Measurements from ENCODE around the gene SPATA16.
"Not testable (repeated sequence)": the region's sequence is repeated elsewhere in the genome, so short reads cannot be mapped to it uniquely, and the experiment has no call there.

SPATA16 gene

GRCh38 chr3:173064631-173065030 is 76.4 kb downstream of the SPATA16 start:
- no peak for DNase-seq (ENCODE audit: low read depth in 2 of 2)

DNA sequence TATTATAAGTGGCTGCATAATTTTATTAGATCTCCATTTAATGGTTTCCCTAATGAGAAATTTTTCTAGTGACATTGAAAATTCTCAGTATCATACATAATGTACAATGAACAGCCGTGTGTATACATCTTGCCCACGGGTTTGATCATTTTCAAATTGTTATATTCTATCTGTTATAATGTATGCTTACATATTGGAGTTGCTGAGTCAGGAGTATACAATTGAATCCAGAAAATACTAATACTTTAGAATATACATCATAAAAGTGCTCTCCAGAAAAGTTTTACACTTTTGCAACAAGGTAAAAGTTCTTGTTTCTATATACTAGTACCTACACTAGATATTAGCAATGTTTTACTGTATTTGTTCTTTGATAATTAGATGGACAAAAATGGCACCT is 82.8 kb downstream of the SPATA16 start:
- no peak for DNase-seq (ENCODE audit: low read depth in 2 of 2)

GRCh38 chr3:173055228-173055933 is 85.7 kb downstream of the SPATA16 start:
- DNase-seq (ENCODE audit: low read depth in 2 of 2) = no peak

- no peak for DNase-seq (ENCODE audit: low read depth in 2 of 2)
Measured at GRCh38 chr3:173049360-173049759, 91.7 kb downstream of the SPATA16 start.

DNA sequence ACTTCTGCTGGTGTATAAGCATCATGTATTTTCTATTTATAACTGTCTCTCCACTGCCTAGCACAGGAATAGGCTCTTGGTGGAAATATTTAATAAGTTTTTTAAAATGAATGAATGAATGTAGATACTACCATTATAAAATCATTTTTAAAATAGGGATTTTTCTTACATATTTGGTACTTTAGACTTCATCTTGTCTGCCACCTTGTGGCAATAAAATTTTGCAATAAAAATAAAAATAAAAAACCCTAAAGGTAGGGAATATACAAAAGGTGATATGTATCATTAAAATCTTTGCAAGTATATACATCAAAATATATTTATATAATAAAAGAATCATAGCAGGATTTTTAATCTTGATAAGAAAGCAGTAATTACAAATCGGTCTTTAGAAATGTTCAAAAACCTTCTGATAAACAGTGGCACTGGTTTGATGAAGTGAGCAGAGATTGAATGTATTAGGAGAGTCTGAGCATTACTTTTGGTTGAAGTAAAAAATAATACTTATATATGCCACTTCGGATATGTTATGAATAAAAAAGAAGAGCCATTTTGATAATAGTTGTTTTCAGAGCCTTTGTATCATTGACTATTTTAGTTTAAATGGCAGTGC is 95.2 kb downstream of the SPATA16 start:
- DNase-seq (ENCODE audit: low read depth in 2 of 2) = peak in 1 of 2 experiments; percentile 1

DNA sequence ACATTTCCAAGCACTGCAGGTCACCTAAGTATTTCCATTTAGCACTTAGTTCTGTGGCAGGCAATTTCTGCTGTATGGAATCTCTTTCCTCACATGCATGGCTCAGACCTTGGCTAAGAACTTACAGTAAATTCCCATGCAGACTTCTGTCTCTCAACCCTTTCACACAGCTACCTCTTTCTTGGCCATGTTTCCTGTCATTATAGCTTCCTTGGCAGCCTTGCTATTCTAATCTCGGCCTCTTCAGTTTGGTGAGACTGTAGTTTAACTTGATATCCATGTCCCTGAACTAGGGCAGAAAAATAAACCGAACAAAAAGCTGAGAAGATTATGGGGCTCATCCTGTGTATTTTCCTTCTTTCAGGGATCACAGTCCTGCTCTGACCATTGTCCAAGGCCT is 96.0 kb downstream of the SPATA16 start:
- no peak for DNase-seq (ENCODE audit: low read depth in 2 of 2)

DNA sequence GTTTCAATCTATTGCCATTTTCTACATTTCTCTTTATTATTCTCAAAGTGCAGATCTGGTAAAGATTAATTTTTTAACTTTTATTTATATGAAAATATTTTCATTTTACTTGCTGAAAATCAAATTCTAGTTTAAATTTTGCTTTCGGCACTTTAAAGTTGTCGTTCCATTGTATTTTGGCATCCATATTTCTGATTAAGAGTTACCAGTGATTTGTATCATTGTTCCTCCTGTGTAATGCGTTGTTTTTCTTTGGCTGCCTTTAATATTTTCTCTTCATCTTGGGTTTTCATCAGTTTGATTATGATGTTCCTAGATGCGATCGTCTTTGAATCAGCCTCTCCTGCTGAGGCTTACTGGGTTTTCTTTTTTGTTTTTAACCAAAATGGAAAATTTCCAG is 97.3 kb downstream of the SPATA16 start:
- DNase-seq (ENCODE audit: low read depth in 2 of 2) = no peak

DNA sequence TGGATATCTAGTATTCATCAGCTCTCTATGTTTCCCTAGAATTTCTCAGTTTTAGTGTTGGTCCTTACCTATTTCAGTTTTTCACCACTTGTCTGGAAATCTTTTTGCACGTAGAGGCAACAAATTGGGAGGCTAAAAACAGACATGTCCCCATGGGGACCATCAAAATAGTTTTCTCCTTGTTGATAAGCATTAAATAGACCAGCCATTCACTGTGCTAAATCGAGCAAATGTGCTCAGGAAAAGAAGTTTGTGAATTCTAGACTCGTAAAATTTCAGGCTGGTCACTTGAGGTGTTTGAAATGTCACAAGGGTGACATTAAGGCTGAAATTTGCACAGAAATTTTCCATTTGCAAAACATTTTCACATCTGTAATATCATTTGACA is 102.6 kb downstream of the SPATA16 start:
- no peak for DNase-seq (ENCODE audit: low read depth in 2 of 2)

DNA sequence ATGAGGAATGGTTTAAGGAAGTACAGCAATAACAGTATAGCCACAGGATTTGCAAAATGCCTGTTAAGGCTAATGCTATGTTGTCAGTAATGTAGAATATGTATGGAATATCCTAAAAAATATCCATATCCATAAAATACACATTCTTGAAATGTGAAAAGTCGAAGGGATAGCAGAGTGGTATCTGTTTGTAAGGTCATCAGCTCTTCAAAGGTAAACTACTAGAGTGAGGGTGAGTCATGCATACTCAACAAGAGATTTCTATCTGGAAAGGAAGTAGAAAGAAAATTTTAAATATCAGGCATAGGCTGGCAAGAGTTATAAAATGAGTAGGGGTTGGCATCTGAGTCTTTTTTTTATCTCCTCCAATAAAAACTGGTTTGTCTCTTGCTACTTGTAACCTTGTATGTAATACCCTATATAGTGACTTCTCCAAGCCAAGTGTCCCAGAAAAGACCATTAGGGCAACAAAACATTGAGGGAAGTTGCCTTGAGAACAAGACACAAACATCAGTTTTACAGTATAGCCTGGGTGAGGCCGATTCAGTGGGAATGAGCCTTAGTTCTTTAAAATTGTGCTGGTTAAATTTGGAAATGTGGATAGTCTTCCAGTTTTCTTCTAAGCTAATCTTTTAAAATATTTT is 103.1 kb downstream of the SPATA16 start:
- no peak for DNase-seq (ENCODE audit: low read depth in 2 of 2)

- no peak for DNase-seq (ENCODE audit: low read depth in 2 of 2)
Measured at GRCh38 chr3:173030273-173030672, 110.8 kb downstream of the SPATA16 start.

GRCh38 chr3:173028351-173028750 is 112.7 kb downstream of the SPATA16 start:
- no peak for DNase-seq (ENCODE audit: low read depth in 2 of 2)

DNA sequence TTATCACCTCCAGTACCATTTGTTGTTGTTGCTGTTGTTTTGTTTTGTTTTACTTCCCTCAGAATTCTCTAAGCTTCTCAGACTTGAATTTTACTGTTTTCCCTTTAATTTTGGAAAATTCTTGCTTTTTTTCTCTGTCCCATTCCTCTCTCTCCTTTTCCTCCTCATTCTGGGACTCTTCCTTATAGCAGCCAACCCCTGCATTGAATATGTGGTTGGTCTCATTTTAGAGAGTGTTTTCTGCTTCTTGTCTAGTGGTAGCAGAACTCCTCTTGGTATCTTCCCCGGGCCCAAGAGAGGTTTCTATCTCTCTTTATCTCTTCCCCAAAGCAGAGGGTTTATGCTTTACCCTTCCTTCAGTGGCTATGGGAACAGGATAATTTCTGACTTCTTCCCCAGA is 113.6 kb downstream of the SPATA16 start:
- no peak for DNase-seq (ENCODE audit: low read depth in 2 of 2)

- no peak for DNase-seq (ENCODE audit: low read depth in 2 of 2)
Measured at GRCh38 chr3:173025941-173026340, 115.1 kb downstream of the SPATA16 start.

- DNase-seq (ENCODE audit: low read depth in 2 of 2) = no peak
Measured at GRCh38 chr3:173021547-173022185, 119.4 kb downstream of the SPATA16 start.

DNA sequence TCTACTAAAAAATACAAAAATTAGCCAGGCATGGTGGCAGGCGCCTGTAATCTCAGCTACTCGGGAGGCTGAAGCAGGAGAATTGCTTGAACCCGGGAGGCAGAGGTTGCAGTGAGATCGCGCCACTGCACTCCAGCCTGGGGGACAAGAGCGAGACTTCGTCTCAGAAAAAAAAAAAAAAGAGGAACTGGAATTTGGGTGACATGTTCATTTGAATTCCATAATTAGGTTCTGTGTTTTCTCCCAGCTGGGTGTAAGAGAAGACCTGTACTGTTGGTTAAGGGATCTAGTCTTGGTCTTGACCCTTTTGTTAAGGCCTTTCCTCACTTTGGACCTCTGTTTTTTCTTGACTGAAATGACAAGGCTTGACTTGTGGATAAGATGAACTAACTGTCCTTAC is 120.9 kb downstream of the SPATA16 start:
- DNase-seq (ENCODE audit: low read depth in 2 of 2) = not testable (repeated sequence)

DNA sequence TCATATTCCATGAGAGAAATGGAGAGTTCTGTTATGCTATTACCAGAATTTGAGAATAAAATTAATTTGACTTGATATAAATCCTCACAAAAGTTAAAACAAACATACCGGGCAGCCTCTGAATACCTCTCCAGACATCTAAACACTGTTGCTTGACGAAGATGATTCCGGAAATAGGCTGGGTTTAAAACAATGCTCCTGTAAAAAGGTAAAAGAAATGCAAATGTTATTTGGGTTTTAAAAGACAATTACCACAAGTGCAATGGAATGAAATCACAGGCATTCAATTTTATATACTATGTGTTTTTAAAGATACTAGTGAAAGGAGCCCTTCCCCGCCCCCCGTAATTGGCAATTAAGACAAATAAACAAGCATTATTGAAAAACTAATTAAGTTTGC is 121.7 kb downstream of the SPATA16 start:
- DNase-seq (ENCODE audit: low read depth in 2 of 2) = no peak

GRCh38 chr3:173018758-173019157 is 122.3 kb downstream of the SPATA16 start:
- no peak for DNase-seq (ENCODE audit: low read depth in 2 of 2)

- DNase-seq (ENCODE audit: low read depth in 2 of 2) = no peak
Measured at GRCh38 chr3:173013219-173013832, 127.7 kb downstream of the SPATA16 start.

- DNase-seq (ENCODE audit: low read depth in 2 of 2) = no peak
Measured at GRCh38 chr3:173009410-173009809, 131.6 kb downstream of the SPATA16 start.

DNA sequence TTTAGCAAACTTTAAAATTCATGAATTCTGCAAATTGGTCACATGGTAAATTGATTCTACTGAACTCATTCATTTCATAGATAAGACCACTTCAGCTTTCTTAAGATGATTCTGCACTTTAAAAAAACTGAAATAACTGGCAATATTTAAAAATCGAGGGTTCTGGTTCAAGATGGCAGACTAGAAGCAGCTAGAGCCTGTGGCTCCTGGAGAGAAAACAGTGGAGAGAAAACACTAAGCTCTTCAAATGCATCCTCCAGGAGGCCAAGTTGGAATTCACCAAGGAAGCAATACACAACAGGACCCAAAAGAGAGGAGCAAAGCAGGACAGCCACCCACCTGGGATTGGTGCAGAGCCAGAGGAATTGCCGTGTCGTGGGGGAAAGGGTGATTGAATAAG is 132.1 kb downstream of the SPATA16 start:
- DNase-seq (ENCODE audit: low read depth in 2 of 2) = no peak

GRCh38 chr3:173007079-173007723 is 133.8 kb downstream of the SPATA16 start:
- no peak for DNase-seq (ENCODE audit: low read depth in 2 of 2)

- DNase-seq (ENCODE audit: low read depth in 2 of 2) = no peak
Measured at GRCh38 chr3:173006006-173006405, 135.0 kb downstream of the SPATA16 start.
